ENCODE results near the gene CDYL.
"Not testable (repeated sequence)": the region's sequence is repeated elsewhere in the genome, so short reads cannot be mapped to it uniquely, and the experiment has no call there.

DNA sequence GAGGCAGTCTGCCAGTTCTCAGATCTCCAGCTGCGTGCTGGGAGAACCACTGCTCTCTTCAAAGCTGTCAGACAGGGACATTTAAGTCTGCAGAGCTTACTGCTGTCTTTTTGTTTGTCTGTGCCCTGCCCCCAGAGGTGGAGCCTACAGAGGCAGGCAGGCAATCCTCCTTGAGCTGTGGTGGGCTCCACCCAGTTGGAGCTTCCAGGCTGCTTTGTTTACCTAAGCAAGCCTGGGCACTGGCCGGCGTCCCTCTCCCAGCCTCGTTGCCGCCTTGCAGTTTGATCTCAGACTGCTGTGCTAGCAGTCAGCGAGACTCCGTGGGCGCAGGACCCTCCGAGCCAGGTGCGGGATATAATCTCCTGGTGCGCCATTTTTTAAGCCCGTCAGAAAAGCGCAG, 59.3 kb downstream of the CDYL start:
- TF ChIP-seq, protein P1, sequence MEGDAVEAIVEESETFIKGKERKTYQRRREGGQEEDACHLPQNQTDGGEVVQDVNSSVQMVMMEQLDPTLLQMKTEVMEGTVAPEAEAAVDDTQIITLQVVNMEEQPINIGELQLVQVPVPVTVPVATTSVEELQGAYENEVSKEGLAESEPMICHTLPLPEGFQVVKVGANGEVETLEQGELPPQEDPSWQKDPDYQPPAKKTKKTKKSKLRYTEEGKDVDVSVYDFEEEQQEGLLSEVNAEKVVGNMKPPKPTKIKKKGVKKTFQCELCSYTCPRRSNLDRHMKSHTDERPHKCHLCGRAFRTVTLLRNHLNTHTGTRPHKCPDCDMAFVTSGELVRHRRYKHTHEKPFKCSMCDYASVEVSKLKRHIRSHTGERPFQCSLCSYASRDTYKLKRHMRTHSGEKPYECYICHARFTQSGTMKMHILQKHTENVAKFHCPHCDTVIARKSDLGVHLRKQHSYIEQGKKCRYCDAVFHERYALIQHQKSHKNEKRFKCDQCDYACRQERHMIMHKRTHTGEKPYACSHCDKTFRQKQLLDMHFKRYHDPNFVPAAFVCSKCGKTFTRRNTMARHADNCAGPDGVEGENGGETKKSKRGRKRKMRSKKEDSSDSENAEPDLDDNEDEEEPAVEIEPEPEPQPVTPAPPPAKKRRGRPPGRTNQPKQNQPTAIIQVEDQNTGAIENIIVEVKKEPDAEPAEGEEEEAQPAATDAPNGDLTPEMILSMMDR (IDR thresholded peaks at IDR 0.05; ENCODE audit: insufficient read depth, low read length, poor library complexity, severe bottlenecking), result not testable (repeated sequence)
- TF ChIP-seq EZH2phosphoT487 (conservative IDR thresholded peaks at IDR 0.05; ENCODE audit: low read length), result not testable (repeated sequence)

Measured in SU-DHL-6 (cell line).